A673 (cell line): ENCODE results near the gene DNAJB2.

Source experiments
- EZH2 ChIP-seq: fragments of 200-600 bp; sonication (generic); IDR thresholded peaks from 2 replicates; pipeline ENCODE4 v1.6.1; 2017; ENCODE audit warnings: borderline replicate concordance, low read depth, mild to moderate bottlenecking, mixed read lengths, antibody characterized with exemption, low read length; ENCODE audit not compliant: poor library complexity, severe bottlenecking
- TF ChIP-seq, protein P1 (sequence below): fragments of 300-800, 200-600 bp; sonication (generic); conservative IDR thresholded peaks from 2 replicates; pipeline ENCODE4 v1.5.1; 2017; ENCODE audit warnings: low read depth, mild to moderate bottlenecking, antibody characterized with exemption, low read length, moderate library complexity, mixed read lengths

DNA sequence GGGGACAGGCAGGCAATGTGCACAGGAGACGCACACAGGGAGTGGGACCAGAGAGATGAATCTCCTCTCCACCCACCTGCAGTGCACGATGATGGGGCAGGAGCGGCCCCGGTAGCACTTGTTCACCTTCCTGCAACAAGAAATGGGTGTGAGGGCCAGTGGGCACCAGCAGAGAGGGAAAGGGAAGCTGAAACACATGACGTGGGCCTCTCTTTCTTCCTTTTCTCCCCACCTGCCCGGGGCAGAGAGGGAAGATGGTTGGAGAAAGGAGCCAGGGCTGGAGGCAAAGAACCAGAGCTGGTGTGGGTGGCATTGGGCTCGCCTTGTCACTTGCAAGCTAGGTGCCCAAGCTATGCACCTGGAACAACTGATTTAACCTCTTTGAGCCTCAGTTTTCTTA is 12.2 kb downstream of the DNAJB2 start:
- TF ChIP-seq, protein P1, sequence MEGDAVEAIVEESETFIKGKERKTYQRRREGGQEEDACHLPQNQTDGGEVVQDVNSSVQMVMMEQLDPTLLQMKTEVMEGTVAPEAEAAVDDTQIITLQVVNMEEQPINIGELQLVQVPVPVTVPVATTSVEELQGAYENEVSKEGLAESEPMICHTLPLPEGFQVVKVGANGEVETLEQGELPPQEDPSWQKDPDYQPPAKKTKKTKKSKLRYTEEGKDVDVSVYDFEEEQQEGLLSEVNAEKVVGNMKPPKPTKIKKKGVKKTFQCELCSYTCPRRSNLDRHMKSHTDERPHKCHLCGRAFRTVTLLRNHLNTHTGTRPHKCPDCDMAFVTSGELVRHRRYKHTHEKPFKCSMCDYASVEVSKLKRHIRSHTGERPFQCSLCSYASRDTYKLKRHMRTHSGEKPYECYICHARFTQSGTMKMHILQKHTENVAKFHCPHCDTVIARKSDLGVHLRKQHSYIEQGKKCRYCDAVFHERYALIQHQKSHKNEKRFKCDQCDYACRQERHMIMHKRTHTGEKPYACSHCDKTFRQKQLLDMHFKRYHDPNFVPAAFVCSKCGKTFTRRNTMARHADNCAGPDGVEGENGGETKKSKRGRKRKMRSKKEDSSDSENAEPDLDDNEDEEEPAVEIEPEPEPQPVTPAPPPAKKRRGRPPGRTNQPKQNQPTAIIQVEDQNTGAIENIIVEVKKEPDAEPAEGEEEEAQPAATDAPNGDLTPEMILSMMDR, result no peak
- TF ChIP-seq EZH2, result no peak
